Measurements from ENCODE around the gene ADAMTSL4. TPM values are rescaled to one million over a fixed set of nuclear protein-coding genes. Genes with fewer than 3 reads are reported as not detected.
A peak's percentile ranks its signal among the peaks of the same experiment; 100 is the strongest.

The ADAMTSL4 gene
- total and polyA plus RNA-seq, 9 of the 15 experiments (the other 6 are each of a cell fraction or from before 2014, with no cell fraction given) = 12.7 to 212 (median 35.6) TPM

DNA sequence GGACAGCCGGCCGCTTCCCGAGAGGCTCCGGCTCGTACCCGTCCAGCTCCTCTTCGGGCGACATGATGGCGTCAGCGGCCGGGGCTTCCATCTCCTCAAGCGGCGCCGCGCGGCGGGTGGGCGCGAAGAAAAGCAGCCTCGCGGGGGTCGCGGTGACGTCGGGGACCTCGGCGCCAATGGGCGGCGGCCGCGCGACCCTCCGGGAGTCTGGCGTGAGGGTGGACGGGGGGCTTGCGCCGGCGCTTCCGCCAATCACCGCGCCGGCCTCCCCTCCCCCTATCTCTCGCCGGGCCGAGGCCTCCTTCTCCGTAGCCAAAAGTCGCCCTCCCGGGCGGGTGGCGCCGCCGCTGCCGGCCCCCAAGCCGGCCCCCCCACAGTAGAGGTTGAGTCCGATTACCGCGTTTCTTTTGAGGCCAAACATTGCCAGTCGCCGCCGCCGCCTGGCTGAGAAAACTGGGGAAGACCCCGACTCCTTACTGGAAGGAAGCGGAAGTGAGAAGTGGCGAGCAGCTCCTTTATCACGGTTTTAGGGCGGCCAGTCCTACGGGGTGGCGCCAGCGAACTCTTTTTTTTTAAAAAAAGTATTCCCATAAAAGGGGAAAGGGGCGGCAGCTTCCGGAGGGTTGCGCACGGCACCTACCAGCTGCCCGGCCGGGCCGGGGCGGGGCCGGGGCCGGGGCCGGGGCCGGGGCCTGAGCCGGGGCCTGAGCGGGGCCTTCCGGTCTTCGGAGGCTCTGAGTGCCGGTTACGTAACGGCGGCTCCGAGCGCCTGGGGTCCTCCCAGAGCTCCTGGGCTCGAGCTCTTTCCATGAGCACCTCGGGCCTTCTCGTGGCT, 30.1 kb downstream of the ADAMTSL4 start, which contains the start of gene MCL1 (continued):
- TF ChIP-seq ZNF695 (CRISPR knock-in tag; IDR thresholded peaks at IDR 0.05) = no peak
- TF ChIP-seq, protein P1, sequence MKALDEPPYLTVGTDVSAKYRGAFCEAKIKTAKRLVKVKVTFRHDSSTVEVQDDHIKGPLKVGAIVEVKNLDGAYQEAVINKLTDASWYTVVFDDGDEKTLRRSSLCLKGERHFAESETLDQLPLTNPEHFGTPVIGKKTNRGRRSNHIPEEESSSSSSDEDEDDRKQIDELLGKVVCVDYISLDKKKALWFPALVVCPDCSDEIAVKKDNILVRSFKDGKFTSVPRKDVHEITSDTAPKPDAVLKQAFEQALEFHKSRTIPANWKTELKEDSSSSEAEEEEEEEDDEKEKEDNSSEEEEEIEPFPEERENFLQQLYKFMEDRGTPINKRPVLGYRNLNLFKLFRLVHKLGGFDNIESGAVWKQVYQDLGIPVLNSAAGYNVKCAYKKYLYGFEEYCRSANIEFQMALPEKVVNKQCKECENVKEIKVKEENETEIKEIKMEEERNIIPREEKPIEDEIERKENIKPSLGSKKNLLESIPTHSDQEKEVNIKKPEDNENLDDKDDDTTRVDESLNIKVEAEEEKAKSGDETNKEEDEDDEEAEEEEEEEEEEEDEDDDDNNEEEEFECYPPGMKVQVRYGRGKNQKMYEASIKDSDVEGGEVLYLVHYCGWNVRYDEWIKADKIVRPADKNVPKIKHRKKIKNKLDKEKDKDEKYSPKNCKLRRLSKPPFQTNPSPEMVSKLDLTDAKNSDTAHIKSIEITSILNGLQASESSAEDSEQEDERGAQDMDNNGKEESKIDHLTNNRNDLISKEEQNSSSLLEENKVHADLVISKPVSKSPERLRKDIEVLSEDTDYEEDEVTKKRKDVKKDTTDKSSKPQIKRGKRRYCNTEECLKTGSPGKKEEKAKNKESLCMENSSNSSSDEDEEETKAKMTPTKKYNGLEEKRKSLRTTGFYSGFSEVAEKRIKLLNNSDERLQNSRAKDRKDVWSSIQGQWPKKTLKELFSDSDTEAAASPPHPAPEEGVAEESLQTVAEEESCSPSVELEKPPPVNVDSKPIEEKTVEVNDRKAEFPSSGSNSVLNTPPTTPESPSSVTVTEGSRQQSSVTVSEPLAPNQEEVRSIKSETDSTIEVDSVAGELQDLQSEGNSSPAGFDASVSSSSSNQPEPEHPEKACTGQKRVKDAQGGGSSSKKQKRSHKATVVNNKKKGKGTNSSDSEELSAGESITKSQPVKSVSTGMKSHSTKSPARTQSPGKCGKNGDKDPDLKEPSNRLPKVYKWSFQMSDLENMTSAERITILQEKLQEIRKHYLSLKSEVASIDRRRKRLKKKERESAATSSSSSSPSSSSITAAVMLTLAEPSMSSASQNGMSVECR (CRISPR knock-in tag; IDR thresholded peaks at IDR 0.05) = peak; percentile 20; the same call in 1 of the 2 replicates
- TF ChIP-seq, protein P2, sequence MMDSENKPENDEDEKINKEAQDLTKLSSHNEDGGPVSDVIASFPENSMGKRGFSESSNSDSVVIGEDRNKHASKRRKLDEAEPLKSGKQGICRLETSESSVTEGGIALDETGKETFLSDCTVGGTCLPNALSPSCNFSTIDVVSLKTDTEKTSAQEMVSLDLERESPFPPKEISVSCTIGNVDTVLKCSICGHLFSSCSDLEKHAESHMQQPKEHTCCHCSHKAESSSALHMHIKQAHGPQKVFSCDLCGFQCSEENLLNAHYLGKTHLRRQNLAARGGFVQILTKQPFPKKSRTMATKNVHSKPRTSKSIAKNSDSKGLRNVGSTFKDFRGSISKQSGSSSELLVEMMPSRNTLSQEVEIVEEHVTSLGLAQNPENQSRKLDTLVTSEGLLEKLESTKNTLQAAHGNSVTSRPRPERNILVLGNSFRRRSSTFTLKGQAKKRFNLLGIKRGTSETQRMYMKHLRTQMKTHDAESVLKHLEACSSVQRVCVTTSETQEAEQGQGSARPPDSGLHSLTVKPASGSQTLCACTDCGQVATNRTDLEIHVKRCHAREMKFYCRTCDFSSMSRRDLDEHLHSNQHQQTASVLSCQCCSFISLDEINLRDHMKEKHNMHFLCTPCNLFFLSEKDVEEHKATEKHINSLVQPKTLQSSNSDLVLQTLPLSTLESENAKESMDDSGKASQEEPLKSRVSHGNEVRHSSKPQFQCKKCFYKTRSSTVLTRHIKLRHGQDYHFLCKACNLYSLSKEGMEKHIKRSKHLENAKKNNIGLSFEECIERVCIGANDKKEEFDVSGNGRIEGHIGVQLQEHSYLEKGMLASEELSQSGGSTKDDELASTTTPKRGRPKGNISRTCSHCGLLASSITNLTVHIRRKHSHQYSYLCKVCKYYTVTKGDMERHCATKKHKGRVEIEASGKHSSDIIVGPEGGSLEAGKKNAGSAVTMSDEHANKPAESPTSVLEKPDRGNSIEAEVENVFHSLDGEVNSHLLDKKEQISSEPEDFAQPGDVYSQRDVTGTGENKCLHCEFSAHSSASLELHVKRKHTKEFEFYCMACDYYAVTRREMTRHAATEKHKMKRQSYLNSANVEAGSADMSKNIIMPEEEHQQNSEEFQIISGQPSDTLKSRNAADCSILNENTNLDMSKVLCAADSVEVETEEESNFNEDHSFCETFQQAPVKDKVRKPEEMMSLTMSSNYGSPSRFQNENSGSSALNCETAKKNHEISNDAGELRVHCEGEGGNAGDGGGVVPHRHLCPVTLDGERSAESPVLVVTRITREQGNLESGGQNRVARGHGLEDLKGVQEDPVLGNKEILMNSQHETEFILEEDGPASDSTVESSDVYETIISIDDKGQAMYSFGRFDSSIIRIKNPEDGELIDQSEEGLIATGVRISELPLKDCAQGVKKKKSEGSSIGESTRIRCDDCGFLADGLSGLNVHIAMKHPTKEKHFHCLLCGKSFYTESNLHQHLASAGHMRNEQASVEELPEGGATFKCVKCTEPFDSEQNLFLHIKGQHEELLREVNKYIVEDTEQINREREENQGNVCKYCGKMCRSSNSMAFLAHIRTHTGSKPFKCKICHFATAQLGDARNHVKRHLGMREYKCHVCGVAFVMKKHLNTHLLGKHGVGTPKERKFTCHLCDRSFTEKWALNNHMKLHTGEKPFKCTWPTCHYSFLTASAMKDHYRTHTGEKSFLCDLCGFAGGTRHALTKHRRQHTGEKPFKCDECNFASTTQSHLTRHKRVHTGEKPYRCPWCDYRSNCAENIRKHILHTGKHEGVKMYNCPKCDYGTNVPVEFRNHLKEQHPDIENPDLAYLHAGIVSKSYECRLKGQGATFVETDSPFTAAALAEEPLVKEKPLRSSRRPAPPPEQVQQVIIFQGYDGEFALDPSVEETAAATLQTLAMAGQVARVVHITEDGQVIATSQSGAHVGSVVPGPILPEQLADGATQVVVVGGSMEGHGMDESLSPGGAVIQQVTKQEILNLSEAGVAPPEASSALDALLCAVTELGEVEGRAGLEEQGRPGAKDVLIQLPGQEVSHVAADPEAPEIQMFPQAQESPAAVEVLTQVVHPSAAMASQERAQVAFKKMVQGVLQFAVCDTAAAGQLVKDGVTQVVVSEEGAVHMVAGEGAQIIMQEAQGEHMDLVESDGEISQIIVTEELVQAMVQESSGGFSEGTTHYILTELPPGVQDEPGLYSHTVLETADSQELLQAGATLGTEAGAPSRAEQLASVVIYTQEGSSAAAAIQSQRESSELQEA (IDR thresholded peaks at IDR 0.05; ENCODE audit: low read depth) = peak; percentile 63; the same call in 1 of the 2 replicates
- TF ChIP-seq SP2 (IDR thresholded peaks at IDR 0.05; ENCODE audit: extremely low read depth, low read depth, low read length, poor library complexity, severe bottlenecking) = no peak
- TF ChIP-seq PHF8 (IDR thresholded peaks at IDR 0.05; ENCODE audit: borderline replicate concordance, low read length) = peak; percentile 92
- no peak for TF ChIP-seq L3MBTL2 (IDR thresholded peaks at IDR 0.05)
- TF ChIP-seq BRCA1 (IDR thresholded peaks at IDR 0.05) = no peak
- TF ChIP-seq BRCA1 (CRISPR knock-in tag; IDR thresholded peaks at IDR 0.05) = no peak
- 0 out of 2 replicates have a peak, but pooled peaks have one; percentile 60 for TF ChIP-seq ZNF431 (CRISPR knock-in tag; IDR thresholded peaks at IDR 0.05)
- no peak for TF ChIP-seq SRSF9 (IDR thresholded peaks at IDR 0.05; ENCODE audit: borderline replicate concordance, low read depth, low read length)
- TF ChIP-seq PPARD (CRISPR knock-in tag; IDR thresholded peaks at IDR 0.05) = no peak
- TF ChIP-seq TSC22D4 (tag; IDR thresholded peaks at IDR 0.05) = no peak
- TF ChIP-seq TARDBP (IDR thresholded peaks at IDR 0.05) = no peak

Data from K562 (cell line).